SW480 (cell line): Measurements from ENCODE around the gene UBP1.
"Not testable (repeated sequence)": the region's sequence is repeated elsewhere in the genome, so short reads cannot be mapped to it uniquely, and the experiment has no call there.

Source experiments
- DNase-seq: peaks from one replicate; pipeline ENCODE4 v3.0.0-alpha.2; 2016; ENCODE audit warnings: low spot score

UBP1 gene

GRCh38 chr3:33433843-33434242, 6.4 kb downstream of the UBP1 start:
- DNase-seq = no peak

- DNase-seq = no peak
Observed at GRCh38 chr3:33430571-33430970, 9.6 kb downstream of the UBP1 start.

GRCh38 chr3:33430061-33430460, 10.1 kb downstream of the UBP1 start:
- no peak for DNase-seq

- DNase-seq = not testable (repeated sequence)
Observed at GRCh38 chr3:33429306-33429705, 10.9 kb downstream of the UBP1 start.

- DNase-seq = no peak
Observed at GRCh38 chr3:33428734-33429133, 11.5 kb downstream of the UBP1 start.

GRCh38 chr3:33426630-33427317, 13.4 kb downstream of the UBP1 start:
- no peak for DNase-seq

GRCh38 chr3:33426068-33426467, 14.1 kb downstream of the UBP1 start:
- DNase-seq = no peak

- no peak for DNase-seq
Observed at GRCh38 chr3:33425453-33425852, 14.8 kb downstream of the UBP1 start.

GRCh38 chr3:33424606-33425452, 15.4 kb downstream of the UBP1 start:
- DNase-seq = no peak

- no peak for DNase-seq
Observed at GRCh38 chr3:33420966-33421365, 19.2 kb downstream of the UBP1 start.

- DNase-seq = no peak
Observed at GRCh38 chr3:33419948-33420347, 20.3 kb downstream of the UBP1 start.

- no peak for DNase-seq
Observed at GRCh38 chr3:33417066-33417673, 23.0 kb downstream of the UBP1 start.

GRCh38 chr3:33410816-33411215, 29.4 kb downstream of the UBP1 start:
- DNase-seq = not testable (repeated sequence)

GRCh38 chr3:33403756-33404155, 36.4 kb downstream of the UBP1 start:
- DNase-seq = no peak

- no peak for DNase-seq
Observed at GRCh38 chr3:33402936-33403335, 37.3 kb downstream of the UBP1 start.

GRCh38 chr3:33401781-33402180, 38.4 kb downstream of the UBP1 start:
- DNase-seq = no peak

GRCh38 chr3:33398410-33398809, 41.8 kb downstream of the UBP1 start:
- no peak for DNase-seq

- DNase-seq = no peak
Observed at GRCh38 chr3:33395900-33396299, 44.3 kb downstream of the UBP1 start.

- DNase-seq = no peak
Observed at GRCh38 chr3:33394403-33395054, 45.7 kb downstream of the UBP1 start.

- peak; percentile 40 for DNase-seq
Observed at GRCh38 chr3:33392703-33393125, 47.5 kb downstream of the UBP1 start.

- DNase-seq = no peak
Observed at GRCh38 chr3:33392144-33392543, 48.1 kb downstream of the UBP1 start.

GRCh38 chr3:33391255-33391995, 48.8 kb downstream of the UBP1 start:
- DNase-seq = no peak
